Effector memory CD8-positive, alpha-beta T cell (primary cell): ENCODE data around the gene SDF2.
"Not testable (repeated sequence)": the region's sequence is repeated elsewhere in the genome, so short reads cannot be mapped to it uniquely, and the experiment has no call there.

Experiments
- ATAC-seq: fragments of 150-1000 bp; cut with Tn5 transposase; replicated peaks from 2 replicates; pipeline ENCODE4 v1.10.0; 2021; ENCODE audit warnings: mild to moderate bottlenecking, moderate library complexity
- DNase-seq, 3 experiments: peaks; one replicate each; pipeline ENCODE4 v3.0.0; 2021
- H3K27ac Mint-ChIP-seq, 2 donors: one replicate each; pipeline ENCODE4 v1.8.0; 2022; ENCODE audit warnings: mild to moderate bottlenecking in 2 of 2, mixed read lengths in 2 of 2, moderate library complexity in 2 of 2
- H3K27me3 Mint-ChIP-seq, 2 donors: one replicate each; pipeline ENCODE4 v1.8.0; 2022; ENCODE audit warnings: mixed read lengths in 2 of 2
- H3K36me3 Mint-ChIP-seq: one replicate; pipeline ENCODE4 v1.8.0; 2022; ENCODE audit warnings: mild to moderate bottlenecking, moderate library complexity, mixed read lengths; ENCODE audit not compliant: insufficient read depth
- H3K4me1 Mint-ChIP-seq, 2 donors: one replicate each; pipeline ENCODE4 v1.8.0; 2022; ENCODE audit warnings: low read depth in 2 of 2, mixed read lengths in 2 of 2
- H3K4me3 Mint-ChIP-seq, 2 donors: one replicate each; pipeline ENCODE4 v1.8.0; 2022; ENCODE audit warnings: mild to moderate bottlenecking in 2 of 2, mixed read lengths in 2 of 2, moderate library complexity in 2 of 2
- H3K9me3 Mint-ChIP-seq, 2 donors: one replicate each; pipeline ENCODE4 v1.8.0; 2022; ENCODE audit warnings: mixed read lengths in 2 of 2

Gene SDF2

GRCh38 chr17:28665994-28666393 lies 4.3 kb upstream of the SDF2 start:
- Mint-ChIP-seq H3K4me3 (no peak overlapping the region), H3K27ac (peak overlapping the region in 1 of 2 donors; percentile 67), H3K27me3 (no peaks in the 10 kb centered on the region), H3K36me3 (peaks cover 62% of the 10 kb centered on the region), H3K9me3 (no peaks in the 10 kb centered on the region), H3K4me1 (peaks cover 39 to 54% of the 10 kb centered on the region in 2 donors)
- DNase-seq (no peak), ATAC-seq (no peak)

- Mint-ChIP-seq H3K27ac (peak overlapping the region in 1 of 2 donors; percentile 86), H3K4me3 (peak overlapping the region; percentile 97 to 98), H3K27me3 (no peaks in the 10 kb centered on the region), H3K4me1 (peaks cover 46 to 63% of the 10 kb centered on the region in 2 donors), H3K9me3 (no peaks in the 10 kb centered on the region), H3K36me3 (peaks cover 53% of the 10 kb centered on the region)
- ATAC-seq (no peak), DNase-seq (no peak)
These were observed 2.0 kb upstream of the SDF2 start for GRCh38 chr17:28663723-28664122.

DNA sequence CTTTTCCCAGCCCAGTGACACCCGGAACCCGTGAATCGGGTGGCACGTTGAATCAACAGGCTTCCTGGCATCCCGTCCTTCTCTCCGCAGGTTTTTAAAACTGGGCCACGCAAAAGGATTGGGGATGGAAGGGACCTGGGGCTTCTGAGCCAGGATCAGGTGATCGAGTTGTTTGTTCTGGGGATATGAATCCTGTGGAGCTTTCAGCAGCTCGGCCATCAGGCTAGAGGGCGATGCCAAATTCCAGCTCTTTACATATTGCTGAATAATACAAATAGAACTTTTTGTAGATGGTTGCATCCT lies 772 bp upstream of the SDF2 start:
- peaks cover 57% of the 10 kb centered on the region for H3K36me3 Mint-ChIP-seq
- H3K4me3 Mint-ChIP-seq: peak overlapping the region; percentile 97 to 98
- H3K27ac Mint-ChIP-seq: peak overlapping the region; percentile 99
- DNase-seq (no peak), ATAC-seq (no peak)
- peaks cover 40 to 56% of the 10 kb centered on the region in 2 donors for H3K4me1 Mint-ChIP-seq
- no peaks in the 10 kb centered on the region for H3K27me3 Mint-ChIP-seq
- H3K9me3 Mint-ChIP-seq: no peaks in the 10 kb centered on the region

- Mint-ChIP-seq H3K36me3 (peaks cover 56% of the 10 kb centered on the region), H3K4me3 (peak overlapping the region; percentile 53 to 98), H3K27ac (peak overlapping the region in 1 of 2 donors; percentile 87), H3K4me1 (peaks cover 37 to 51% of the 10 kb centered on the region in 2 donors)
- not testable (repeated sequence) for H3K9me3 Mint-ChIP-seq, DNase-seq, ATAC-seq, H3K27me3 Mint-ChIP-seq
These were observed 2.2 kb downstream of the SDF2 start for GRCh38 chr17:28659497-28659881.

- H3K27ac Mint-ChIP-seq, ATAC-seq, H3K27me3 Mint-ChIP-seq, DNase-seq, H3K9me3 Mint-ChIP-seq, H3K4me3 Mint-ChIP-seq: not testable (repeated sequence)
- H3K4me1 Mint-ChIP-seq: peaks cover 34 to 46% of the 10 kb centered on the region in 2 donors
- peaks cover 62% of the 10 kb centered on the region for H3K36me3 Mint-ChIP-seq
These were observed 2.8 kb downstream of the SDF2 start for GRCh38 chr17:28658766-28659496.

GRCh38 chr17:28658342-28658741 lies 3.4 kb downstream of the SDF2 start:
- not testable (repeated sequence) for DNase-seq, ATAC-seq, H3K4me3 Mint-ChIP-seq, H3K27ac Mint-ChIP-seq, H3K9me3 Mint-ChIP-seq, H3K27me3 Mint-ChIP-seq
- peaks cover 63% of the 10 kb centered on the region for H3K36me3 Mint-ChIP-seq
- H3K4me1 Mint-ChIP-seq: peaks cover 30 to 41% of the 10 kb centered on the region in 2 donors

- Mint-ChIP-seq H3K9me3 (no peaks in the 10 kb centered on the region), H3K27me3 (no peaks in the 10 kb centered on the region), H3K4me1 (peaks cover 24 to 35% of the 10 kb centered on the region in 2 donors), H3K27ac (no peak overlapping the region), H3K36me3 (peaks cover 63% of the 10 kb centered on the region), H3K4me3 (no peak overlapping the region)
- DNase-seq: no peak
- no peak for ATAC-seq
These were observed 4.0 kb downstream of the SDF2 start for GRCh38 chr17:28657756-28658155.

- no peaks in the 10 kb centered on the region for H3K9me3 Mint-ChIP-seq
- H3K36me3 Mint-ChIP-seq: peaks cover 54% of the 10 kb centered on the region
- H3K27me3 Mint-ChIP-seq: no peaks in the 10 kb centered on the region
- H3K4me1 Mint-ChIP-seq: peaks cover 14 to 17% of the 10 kb centered on the region in 2 donors
- H3K4me3 Mint-ChIP-seq: no peak overlapping the region
- H3K27ac Mint-ChIP-seq: peak overlapping the region in 1 of 2 donors; percentile 33
- ATAC-seq: no peak
- no peak for DNase-seq
These were observed 6.5 kb downstream of the SDF2 start for GRCh38 chr17:28655160-28655559.

- Mint-ChIP-seq H3K4me1 (peaks cover 23 to 24% of the 10 kb centered on the region in 2 donors), H3K27me3 (no peaks in the 10 kb centered on the region), H3K9me3 (no peaks in the 10 kb centered on the region), H3K27ac (no peak overlapping the region), H3K4me3 (no peak overlapping the region), H3K36me3 (peaks cover 32% of the 10 kb centered on the region)
- ATAC-seq (no peak), DNase-seq (no peak)
These were observed 13.0 kb downstream of the SDF2 start for GRCh38 chr17:28648698-28649097.

DNA sequence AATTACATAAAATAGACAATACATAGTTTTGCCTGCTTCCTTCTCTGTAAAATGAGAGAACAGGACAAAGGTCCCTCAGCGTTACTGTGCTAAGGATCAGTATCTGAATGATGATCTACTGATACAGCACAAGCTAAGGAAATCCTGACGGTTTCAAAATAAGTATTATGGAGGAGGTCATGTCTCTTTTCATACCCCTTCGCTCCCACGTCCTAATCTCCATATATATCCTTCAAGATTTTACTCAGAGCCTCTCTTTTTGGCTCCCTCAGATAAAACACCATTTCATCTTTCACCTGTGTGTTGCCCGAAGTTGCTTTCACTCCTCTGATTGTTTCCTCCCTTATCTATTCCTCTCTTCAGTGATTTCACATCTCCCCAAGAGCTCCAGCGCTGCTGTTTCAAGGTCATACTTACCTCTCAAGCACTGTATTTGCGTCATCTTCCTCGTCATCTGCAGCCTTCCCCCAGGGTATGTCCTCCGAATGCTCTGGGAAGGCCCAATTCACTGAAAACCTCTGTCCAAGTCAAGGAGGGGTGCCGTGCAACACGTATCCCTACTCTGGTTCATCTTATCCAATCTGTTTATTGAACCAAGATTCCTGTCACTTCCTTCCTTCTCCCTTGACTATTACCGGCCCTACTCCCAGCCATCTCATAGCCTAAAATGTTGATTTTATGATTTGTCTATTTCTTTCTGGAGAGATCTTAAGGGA lies 15.5 kb downstream of the SDF2 start:
- H3K4me3 Mint-ChIP-seq: peak overlapping the region; percentile 85 to 92
- DNase-seq: peak in 1 of 3 experiments; percentile 8
- no peak for ATAC-seq
- H3K27me3 Mint-ChIP-seq: no peaks in the 10 kb centered on the region
- H3K36me3 Mint-ChIP-seq: peaks cover 45% of the 10 kb centered on the region
- H3K27ac Mint-ChIP-seq: peak overlapping the region; percentile 93 to 97
- H3K4me1 Mint-ChIP-seq: peaks cover 30 to 39% of the 10 kb centered on the region in 2 donors
- H3K9me3 Mint-ChIP-seq: no peaks in the 10 kb centered on the region

- Mint-ChIP-seq H3K4me3 (peak overlapping the region; percentile 85 to 92), H3K9me3 (no peaks in the 10 kb centered on the region), H3K4me1 (peaks cover 30 to 42% of the 10 kb centered on the region in 2 donors), H3K36me3 (peaks cover 44% of the 10 kb centered on the region), H3K27ac (peak overlapping the region; percentile 93 to 97), H3K27me3 (no peaks in the 10 kb centered on the region)
- ATAC-seq (no peak), DNase-seq (peak in 1 of 3 experiments; percentile 10)
These were observed 16.1 kb downstream of the SDF2 start for GRCh38 chr17:28645576-28645939.

GRCh38 chr17:28644787-28645575 lies 16.7 kb downstream of the SDF2 start, which contains the start of gene BLTP2:
Gene BLTP2 (minus strand): TSS chr17:28645158. CDS start chr17:28645056, 102 bp downstream.
- ATAC-seq: peak; percentile 97
- peak within 1 kb of the TSS; percentile 93 to 97 for H3K27ac Mint-ChIP-seq
- H3K4me3 Mint-ChIP-seq: peak within 1 kb of the TSS; percentile 85 to 92
- H3K27me3 Mint-ChIP-seq: no peaks in the 10 kb centered on the region
- peak; percentile 91 to 92 (median 91) for DNase-seq
- peaks cover 47% of the 10 kb centered on the region for H3K36me3 Mint-ChIP-seq
- no peaks in the 10 kb centered on the region for H3K9me3 Mint-ChIP-seq
- H3K4me1 Mint-ChIP-seq: peaks cover 32 to 42% of the 10 kb centered on the region in 2 donors

DNA sequence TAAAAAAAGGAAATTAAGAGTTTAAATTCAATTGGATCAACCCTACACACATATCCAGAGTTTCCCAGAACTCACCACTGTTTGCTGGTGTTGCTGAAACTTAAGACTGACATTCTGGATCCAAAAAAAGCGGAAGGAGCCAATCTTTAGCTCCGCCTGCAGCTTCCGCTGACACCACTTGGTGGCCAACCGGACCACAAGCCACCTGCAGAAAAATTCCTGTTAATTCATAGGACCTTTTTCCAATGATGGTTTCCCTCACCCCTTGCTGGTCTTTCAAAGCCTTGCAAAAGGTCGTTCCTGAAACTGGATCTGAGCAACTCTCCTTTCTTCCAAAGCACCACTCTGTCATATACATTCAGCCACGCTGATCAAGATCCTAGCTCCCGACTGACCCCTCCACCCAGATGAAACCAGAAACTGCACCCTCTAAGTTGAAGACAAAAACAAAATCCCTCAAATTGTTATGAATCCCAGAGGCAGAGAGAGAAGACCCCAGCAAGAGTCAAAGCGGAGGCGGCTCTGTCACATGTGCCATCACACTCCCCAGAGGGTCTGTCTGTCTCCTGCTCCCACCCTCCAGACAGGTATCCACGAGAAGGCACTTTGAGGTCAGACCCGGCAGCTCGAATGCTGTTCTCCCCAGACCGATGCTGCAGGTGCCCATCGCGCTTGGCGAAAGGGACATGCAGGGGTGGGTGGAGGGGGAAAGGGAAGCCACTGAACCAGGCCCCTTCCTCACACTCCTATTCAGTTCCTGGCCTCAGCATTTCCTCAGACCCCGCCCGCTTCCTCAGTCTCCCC lies 17.5 kb downstream of the SDF2 start:
- Mint-ChIP-seq H3K4me3 (peak overlapping the region; percentile 85 to 92), H3K4me1 (peaks cover 32 to 45% of the 10 kb centered on the region in 2 donors), H3K27ac (peak overlapping the region; percentile 93 to 97), H3K27me3 (no peaks in the 10 kb centered on the region), H3K36me3 (peaks cover 54% of the 10 kb centered on the region), H3K9me3 (no peaks in the 10 kb centered on the region)
- DNase-seq (no peak), ATAC-seq (no peak)
